ENCODE data around the gene CXorf49.
"Not testable (repeated sequence)": the region's sequence is repeated elsewhere in the genome, so short reads cannot be mapped to it uniquely, and the experiment has no call there.

DNA sequence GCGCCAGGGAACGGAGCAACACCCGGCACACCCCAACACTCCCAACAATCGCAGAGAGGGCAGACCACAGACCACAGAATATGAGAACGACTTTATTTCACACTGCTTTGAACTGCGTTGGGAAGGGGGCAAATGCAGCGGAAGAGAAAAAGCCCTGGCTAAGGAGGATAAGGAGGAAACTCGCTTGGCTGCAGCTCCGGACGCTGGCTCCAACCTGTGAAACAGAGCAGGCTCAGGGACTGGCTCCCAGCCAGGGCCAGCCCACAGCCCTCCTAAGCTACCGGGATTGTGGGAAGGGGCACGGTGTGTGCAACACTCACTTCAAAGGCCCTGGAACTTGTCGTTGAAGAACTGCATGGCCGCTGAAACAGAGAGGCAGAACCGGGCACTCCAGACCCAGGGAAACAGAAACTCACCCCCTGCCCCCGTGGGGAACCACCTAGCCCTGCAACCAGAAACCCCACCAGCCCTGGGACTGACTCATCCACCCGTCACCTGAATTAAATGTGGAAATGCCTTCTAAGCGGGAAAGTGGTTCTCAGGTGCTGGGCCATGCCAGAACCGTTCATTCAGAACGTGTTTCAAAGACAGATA is 42.7 kb upstream of the CXorf49 start:
- not testable (repeated sequence) for TF ChIP-seq POLR2A, CTCF (IDR thresholded peaks at IDR 0.05)
